GM13976 (cell line): ENCODE measurements around the gene ZHX3.
"Not testable (repeated sequence)": the region's sequence is repeated elsewhere in the genome, so short reads cannot be mapped to it uniquely, and the experiment has no call there.

Experiments used
- DNase-seq: peaks from one replicate; pipeline ENCODE4 v3.0.0; 2012; ENCODE audit warnings: low spot score
- CTCF ChIP-seq: IDR thresholded peaks from 2 replicates; pipeline ENCODE4 v1.5.1; 2012; ENCODE audit warnings: borderline replicate concordance, mild to moderate bottlenecking; ENCODE audit not compliant: insufficient read depth; ENCODE audit errors: extremely low read depth, missing control alignments, control extremely low read depth
- in situ Hi-C: fragments of 300-500 bp; cut with MboI; formaldehyde crosslinking; loops from one replicate; pipeline ENCODE4 v1.12.0; 2022; ENCODE audit warnings: low sequenced_read_pairs, mixed read lengths, inconsistent platforms; ENCODE audit not compliant: unreplicated experiment

Gene ZHX3

GRCh38 chr20:41134362-41135186 is 183.0 kb downstream of the ZHX3 start:
- in situ Hi-C loops, result no loop called here
- DNase-seq, result no peak
- TF ChIP-seq CTCF, result no peak

DNA sequence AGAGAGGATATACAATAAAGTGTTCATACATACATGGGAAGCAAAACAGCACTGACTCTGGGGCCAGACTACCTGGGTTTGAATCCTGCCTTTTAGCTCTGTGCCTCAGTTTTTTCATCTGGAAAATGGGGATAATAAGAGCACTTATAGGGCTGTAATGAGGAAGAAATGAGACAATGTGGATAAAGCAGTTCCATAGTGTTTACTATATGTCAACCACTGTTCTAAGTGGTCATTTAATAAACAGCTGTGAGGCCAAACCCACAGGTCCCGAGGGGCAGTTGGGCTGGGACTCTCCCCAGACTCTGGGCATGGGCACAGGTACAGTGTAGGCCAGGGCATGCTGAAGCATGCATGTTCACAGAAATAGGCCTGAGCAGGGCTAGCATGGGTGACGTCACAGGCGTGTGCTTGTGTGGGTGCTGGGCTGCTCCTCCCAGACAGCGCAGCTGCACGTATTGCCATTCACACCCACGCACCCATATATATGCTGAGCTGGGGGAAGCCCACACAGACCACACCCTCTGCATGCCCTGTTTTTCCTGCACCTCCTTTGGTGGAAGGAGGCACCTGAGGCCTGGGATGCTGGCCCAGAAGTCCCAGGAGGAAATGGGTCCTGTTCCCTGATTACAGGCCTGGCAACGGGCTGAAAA is 183.7 kb downstream of the ZHX3 start:
- no peak for TF ChIP-seq CTCF
- in situ Hi-C loops, result no loop called here
- peak; percentile 88 for DNase-seq

DNA sequence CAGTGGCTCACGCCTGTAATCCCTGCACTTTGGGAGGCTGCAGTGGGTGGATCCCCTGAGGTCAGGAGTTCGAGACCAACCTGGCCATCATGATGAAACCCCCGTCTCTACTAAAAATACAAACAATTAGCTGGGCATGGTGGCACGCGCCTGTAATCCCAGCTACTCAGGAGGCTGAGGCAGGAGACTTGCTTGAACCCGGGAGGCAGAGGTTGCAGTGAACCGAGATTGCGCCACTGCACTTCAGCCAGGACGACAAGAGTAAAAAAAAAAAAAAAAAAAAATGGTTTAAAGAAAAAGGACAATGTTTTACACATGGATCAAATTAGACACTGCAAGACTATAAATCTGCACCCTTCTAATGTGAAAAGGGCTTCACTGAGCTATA is 185.1 kb downstream of the ZHX3 start:
- DNase-seq, in situ Hi-C loops: not testable (repeated sequence)

DNA sequence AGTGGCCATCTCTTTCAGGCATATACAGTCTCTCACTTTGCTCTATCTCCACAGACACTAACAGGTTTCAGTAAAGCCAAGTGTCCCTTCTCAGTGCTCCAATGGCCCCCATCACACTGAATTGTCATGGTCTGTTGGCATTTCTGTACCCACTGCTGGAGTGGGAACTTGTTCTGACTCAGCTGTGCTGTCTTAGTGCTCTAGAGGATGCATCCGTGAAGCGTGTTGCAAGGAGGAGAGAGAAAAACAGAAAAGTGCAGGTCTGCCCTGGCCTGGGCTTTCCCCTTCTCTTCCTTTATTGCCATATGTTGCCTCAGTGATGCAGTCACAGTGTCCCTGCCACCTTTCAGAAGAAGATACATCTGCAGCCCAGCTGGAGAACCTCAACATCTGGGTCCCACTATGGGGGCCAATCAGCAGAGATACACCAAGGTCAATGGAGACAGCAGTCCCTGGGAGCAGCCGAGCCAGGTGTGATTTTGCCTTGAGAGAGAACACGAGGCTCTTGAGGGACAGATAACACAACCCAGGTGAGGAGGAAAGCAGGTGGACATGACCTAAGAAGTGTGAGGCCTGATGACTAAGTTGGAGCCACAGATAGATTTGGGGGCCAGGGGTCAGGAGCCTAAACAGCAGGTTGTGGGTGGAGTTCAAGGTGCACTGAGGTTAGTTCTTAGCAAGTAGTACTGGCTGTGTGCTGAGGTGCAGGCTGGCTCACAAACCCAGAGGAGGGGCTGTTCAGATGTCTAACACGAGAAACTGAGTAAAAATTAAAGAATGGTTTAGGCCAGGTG is 185.7 kb downstream of the ZHX3 start:
- in situ Hi-C loops, result no loop called here
- TF ChIP-seq CTCF, result no peak

More for the DNA sequence above, 185.7 kb downstream of the ZHX3 start:
- no peak for DNase-seq
